A673 (cell line): ENCODE measurements around the gene CCDC34. TPM values are rescaled to one million over a fixed set of nuclear protein-coding genes. Genes with fewer than 3 reads are reported as not detected.

Experiments used
- BruUV-seq: library from RNA; stranded (reverse); fragments of 400-500 nt; replicated peaks from 2 replicates; lab custom pipeline; 2021; lab: Mats Ljungman, UMichigan
- CTCF ChIA-PET: fragments of 300-600 bp; sonication (Branson Sonifier 250); formaldehyde crosslinking; loops from one replicate; lab custom pipeline; 2022; ENCODE audit warnings: antibody characterized with exemption; lab: Charles Lee
- POLR2A ChIA-PET: fragments of 300-600 bp; sonication (Branson Sonifier 250); formaldehyde crosslinking; loops from one replicate; lab custom pipeline; 2022; ENCODE audit warnings: antibody characterized with exemption; ENCODE audit not compliant: low non-redundant PET; lab: Charles Lee
- DNase-seq: peaks from one replicate; pipeline ENCODE4 v3.0.0-alpha.2; 2015; ENCODE audit warnings: low spot score
- H3K27ac ChIP-seq: fragments of 200-600 bp; sonication (generic); 2 replicates; pipeline ENCODE4 v1.5.1; 2016; ENCODE audit warnings: mixed run types, low read depth, mild to moderate bottlenecking, mixed read lengths, antibody characterized with exemption, low read length; ENCODE audit not compliant: poor library complexity, severe bottlenecking
- H3K27me3 ChIP-seq: fragments of 200-600 bp; sonication (generic); replicated peaks from 2 replicates; pipeline ENCODE4 v1.6.1; 2017; ENCODE audit warnings: mixed run types, low read depth, mild to moderate bottlenecking, mixed read lengths, antibody characterized with exemption, low read length; ENCODE audit not compliant: insufficient read depth, poor library complexity
- H3K36me3 ChIP-seq: fragments of 200-600 bp; sonication (generic); 2 replicates; pipeline ENCODE4 v1.6.1; 2016; ENCODE audit warnings: mixed run types, mild to moderate bottlenecking, mixed read lengths, antibody characterized with exemption, low read length; ENCODE audit not compliant: insufficient read depth, poor library complexity, severe bottlenecking
- H3K4me1 ChIP-seq: fragments of 200-600 bp; sonication (generic); 2 replicates; pipeline ENCODE4 v1.6.1; 2017; ENCODE audit warnings: mixed run types, mild to moderate bottlenecking, mixed read lengths, antibody characterized with exemption, low read length; ENCODE audit not compliant: insufficient read depth, poor library complexity, severe bottlenecking
- H3K4me3 ChIP-seq: fragments of 200-600 bp; sonication (generic); 2 replicates; pipeline ENCODE4 v1.5.1; 2016; ENCODE audit warnings: low read depth, mixed run types, mild to moderate bottlenecking, mixed read lengths, low read length; ENCODE audit not compliant: poor library complexity, severe bottlenecking
- H3K9me3 ChIP-seq: fragments of 200-600 bp; sonication (generic); 2 replicates; pipeline ENCODE4 v1.6.1; 2016; ENCODE audit warnings: mixed run types, low read depth, mild to moderate bottlenecking, mixed read lengths, antibody characterized with exemption, low read length; ENCODE audit not compliant: poor library complexity, severe bottlenecking
- EZH2 ChIP-seq: fragments of 200-600 bp; sonication (generic); IDR thresholded peaks from 2 replicates; pipeline ENCODE4 v1.6.1; 2017; ENCODE audit warnings: borderline replicate concordance, low read depth, mild to moderate bottlenecking, mixed read lengths, antibody characterized with exemption, low read length; ENCODE audit not compliant: poor library complexity, severe bottlenecking
- intact Hi-C: fragments of 100-400 bp; cut with micrococcal nuclease; formaldehyde crosslinking; loops from one replicate; pipeline ENCODE4 v1.10.0; 2022; ENCODE audit not compliant: unreplicated experiment
- total RNA-seq: library from RNA; stranded (reverse); gene quantifications from 2 replicates; pipeline ENCODE4 v1.2.3, GENCODE V29; 2021
- TF ChIP-seq, protein P1 (sequence below): fragments of 300-800, 200-600 bp; sonication (generic); conservative IDR thresholded peaks from 2 replicates; pipeline ENCODE4 v1.5.1; 2017; ENCODE audit warnings: low read depth, mild to moderate bottlenecking, antibody characterized with exemption, low read length, moderate library complexity, mixed read lengths

Gene CCDC34
- total RNA-seq, 1 experiment from 2014 or later, result 101 TPM

DNA sequence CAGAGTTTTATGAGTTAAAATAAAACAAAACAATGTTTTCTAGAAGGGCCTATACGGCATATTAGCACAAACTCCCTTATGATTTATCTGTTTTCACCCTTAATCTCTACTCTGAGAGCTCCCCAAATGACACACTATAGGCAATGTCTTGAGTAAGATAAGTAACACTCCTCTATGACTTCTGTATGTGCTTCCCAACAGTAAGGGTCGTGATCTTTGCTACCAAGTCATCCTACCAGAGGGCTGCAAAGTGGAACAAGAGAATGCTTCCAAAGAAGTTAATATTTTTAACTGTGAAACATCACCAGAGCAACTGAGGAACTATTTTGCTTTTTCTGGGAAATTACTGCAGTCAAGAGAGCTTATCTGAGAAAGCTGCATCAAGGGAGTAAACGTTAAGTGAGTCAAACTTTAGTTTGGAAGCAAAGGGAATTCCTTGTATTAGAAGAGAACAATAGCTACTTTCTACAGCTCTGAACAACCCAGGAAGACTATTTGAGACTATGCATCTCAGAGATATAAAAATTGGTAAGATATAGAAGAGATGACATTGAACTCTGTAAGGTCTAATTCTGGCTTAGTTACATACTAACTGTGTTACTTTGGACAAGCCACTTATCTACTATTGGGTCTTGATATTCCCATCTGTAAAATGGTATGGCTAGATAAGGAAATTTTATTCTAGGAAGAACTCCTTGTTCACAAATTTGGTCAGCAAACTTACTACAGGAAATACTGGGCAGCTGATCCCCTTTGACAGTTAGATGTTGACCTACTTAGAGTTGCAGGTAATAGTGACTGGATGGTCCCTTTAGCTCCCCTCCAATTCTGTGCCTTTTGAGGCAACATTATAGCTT lies 43.7 kb upstream of the CCDC34 start:
- Histone ChIP-seq H3K36me3 (no peaks in the 10 kb centered on the region), H3K9me3 (no peaks in the 10 kb centered on the region), H3K4me1 (no peaks in the 10 kb centered on the region), H3K27ac (no peak overlapping the region), H3K27me3 (no peaks in the 10 kb centered on the region), H3K4me3 (no peak overlapping the region)
- intact Hi-C loops, result no loop called here
- BruUV-seq, result no TSS peak
- no peak for DNase-seq
- ChIA-PET POLR2A (interaction anchor here (0.6 kb wide), 1 partner anchor 323 kb away, joined by 5 read pairs; no protein-coding TSS in a partner anchor), CTCF (no interaction called here)
- TF ChIP-seq EZH2, result no peak
- TF ChIP-seq, protein P1, sequence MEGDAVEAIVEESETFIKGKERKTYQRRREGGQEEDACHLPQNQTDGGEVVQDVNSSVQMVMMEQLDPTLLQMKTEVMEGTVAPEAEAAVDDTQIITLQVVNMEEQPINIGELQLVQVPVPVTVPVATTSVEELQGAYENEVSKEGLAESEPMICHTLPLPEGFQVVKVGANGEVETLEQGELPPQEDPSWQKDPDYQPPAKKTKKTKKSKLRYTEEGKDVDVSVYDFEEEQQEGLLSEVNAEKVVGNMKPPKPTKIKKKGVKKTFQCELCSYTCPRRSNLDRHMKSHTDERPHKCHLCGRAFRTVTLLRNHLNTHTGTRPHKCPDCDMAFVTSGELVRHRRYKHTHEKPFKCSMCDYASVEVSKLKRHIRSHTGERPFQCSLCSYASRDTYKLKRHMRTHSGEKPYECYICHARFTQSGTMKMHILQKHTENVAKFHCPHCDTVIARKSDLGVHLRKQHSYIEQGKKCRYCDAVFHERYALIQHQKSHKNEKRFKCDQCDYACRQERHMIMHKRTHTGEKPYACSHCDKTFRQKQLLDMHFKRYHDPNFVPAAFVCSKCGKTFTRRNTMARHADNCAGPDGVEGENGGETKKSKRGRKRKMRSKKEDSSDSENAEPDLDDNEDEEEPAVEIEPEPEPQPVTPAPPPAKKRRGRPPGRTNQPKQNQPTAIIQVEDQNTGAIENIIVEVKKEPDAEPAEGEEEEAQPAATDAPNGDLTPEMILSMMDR, result no peak

DNA sequence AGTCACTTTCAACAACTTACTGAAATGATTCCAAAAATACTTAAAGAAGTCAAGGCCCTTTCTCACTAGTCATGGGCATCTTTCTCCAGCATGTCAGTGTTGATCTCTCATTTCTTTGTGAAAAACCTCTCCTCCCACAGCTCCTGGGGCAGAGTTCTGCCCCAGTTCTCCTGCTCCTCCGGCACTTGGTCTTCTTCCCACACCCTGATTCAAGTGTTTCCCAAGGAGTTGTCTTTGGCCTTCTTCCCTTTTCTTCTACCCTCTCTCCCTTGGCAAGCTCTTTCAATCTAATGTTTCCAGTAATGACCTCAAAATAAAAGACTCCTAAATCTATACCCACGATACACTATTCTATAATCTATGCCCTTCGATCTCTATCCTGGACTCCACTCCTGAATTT lies 42.1 kb upstream of the CCDC34 start:
- intact Hi-C loops, result no loop called here
- H3K27ac ChIP-seq, result no peak overlapping the region
- H3K27me3 ChIP-seq, result no peaks in the 10 kb centered on the region
- DNase-seq, result no peak
- no peak overlapping the region for H3K4me3 ChIP-seq
- no peaks in the 10 kb centered on the region for H3K9me3 ChIP-seq
- H3K4me1 ChIP-seq, result no peaks in the 10 kb centered on the region
- TF ChIP-seq, protein P1, result no peak
- TF ChIP-seq EZH2, result no peak
- POLR2A ChIA-PET, result no interaction called here
- BruUV-seq, result no TSS peak
- H3K36me3 ChIP-seq, result no peaks in the 10 kb centered on the region
- CTCF ChIA-PET, result no interaction called here

DNA sequence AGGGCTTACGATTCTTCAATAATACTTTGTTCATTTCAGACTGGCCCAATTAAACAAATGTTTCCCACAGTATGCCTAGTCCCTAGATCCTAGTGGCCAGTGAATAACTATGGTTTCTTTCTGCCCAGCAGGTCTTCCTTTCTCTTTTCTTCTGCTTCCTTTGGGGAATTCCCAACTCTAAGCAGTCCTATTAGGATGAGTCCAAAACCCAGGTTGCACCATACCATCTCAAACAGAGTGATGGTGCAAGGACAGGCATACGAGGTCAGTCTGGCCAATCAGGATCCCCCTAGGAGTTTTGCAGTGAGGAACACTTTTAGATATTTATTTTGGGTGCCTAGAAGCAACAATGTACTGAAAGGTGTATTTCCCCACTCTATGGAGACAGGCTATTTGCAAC lies 41.4 kb upstream of the CCDC34 start:
- H3K9me3 ChIP-seq, result no peaks in the 10 kb centered on the region
- no peaks in the 10 kb centered on the region for H3K27me3 ChIP-seq
- ChIA-PET POLR2A (no interaction called here), CTCF (no interaction called here)
- H3K4me1 ChIP-seq, result no peaks in the 10 kb centered on the region
- H3K36me3 ChIP-seq, result no peaks in the 10 kb centered on the region
- H3K4me3 ChIP-seq, result no peak overlapping the region
- TF ChIP-seq, protein P1, result no peak
- TF ChIP-seq EZH2, result no peak
- no peak for DNase-seq
- intact Hi-C loops, result no loop called here
- no peak overlapping the region for H3K27ac ChIP-seq
- BruUV-seq, result no TSS peak
